ENCODE results near the gene FCGR1A. TPM values are rescaled to one million over a fixed set of nuclear protein-coding genes. Genes with fewer than 3 reads are reported as not detected.
A peak's percentile ranks its signal among the peaks of the same experiment; 100 is the strongest.
"Not testable (repeated sequence)": the region's sequence is repeated elsewhere in the genome, so short reads cannot be mapped to it uniquely, and the experiment has no call there.

FCGR1A gene
- polyA plus RNA-seq, 1 donor (not counting 4 experiments of a cell fraction or from before 2014, with no cell fraction given): not detected

GRCh38 chr1:149783868-149784267 is 1.4 kb downstream of the FCGR1A start:
- DNase-seq (ENCODE audit: low read depth, low spot score); H3K4me1 ChIP-seq (ENCODE audit: control insufficient read depth, extremely low read depth, insufficient read depth, low read length); H3K4me3 ChIP-seq (ENCODE audit: control insufficient read depth in 2 of 3, extremely low read depth in 1 of 3, insufficient read depth in 2 of 3, low read depth in 1 of 3, low read length in 3 of 3); H3K4me2 ChIP-seq (ENCODE audit: control insufficient read depth, extremely low read depth, insufficient read depth, low read depth, low read length); H4K20me1 ChIP-seq (ENCODE audit: control insufficient read depth, extremely low read depth, insufficient read depth, low read length); H2AFZ ChIP-seq (ENCODE audit: control insufficient read depth, low read length); H3K36me3 ChIP-seq (ENCODE audit: control insufficient read depth in 2 of 2, extremely low read depth in 1 of 2, insufficient read depth in 2 of 2, low read length in 2 of 2); H3K9me3 ChIP-seq (ENCODE audit: control insufficient read depth, low read depth, low read length); H3K9me1 ChIP-seq (ENCODE audit: control insufficient read depth, extremely low read depth, insufficient read depth, low read length); H3K27me3 ChIP-seq (ENCODE audit: control insufficient read depth, extremely low read depth, insufficient read depth, low read length); H3K9ac ChIP-seq (ENCODE audit: control insufficient read depth, extremely low read depth, insufficient read depth, low read length); H3K27ac ChIP-seq (ENCODE audit: control insufficient read depth, insufficient read depth, low read length); dilution Hi-C loops (cut with MboI; ENCODE audit: extremely low pct_ligation_motif_present, low sequenced_read_pairs); FAIRE-seq; H3K79me2 ChIP-seq (ENCODE audit: control insufficient read depth, insufficient read depth, low read length): not testable (repeated sequence)

- H3K4me2 ChIP-seq (ENCODE audit: control insufficient read depth, extremely low read depth, insufficient read depth, low read depth, low read length); H3K4me3 ChIP-seq (ENCODE audit: control insufficient read depth in 2 of 3, extremely low read depth in 1 of 3, insufficient read depth in 2 of 3, low read depth in 1 of 3, low read length in 3 of 3); H3K9ac ChIP-seq (ENCODE audit: control insufficient read depth, extremely low read depth, insufficient read depth, low read length); H3K27me3 ChIP-seq (ENCODE audit: control insufficient read depth, extremely low read depth, insufficient read depth, low read length); FAIRE-seq; H3K4me1 ChIP-seq (ENCODE audit: control insufficient read depth, extremely low read depth, insufficient read depth, low read length); H3K36me3 ChIP-seq (ENCODE audit: control insufficient read depth in 2 of 2, extremely low read depth in 1 of 2, insufficient read depth in 2 of 2, low read length in 2 of 2); dilution Hi-C loops (cut with MboI; ENCODE audit: extremely low pct_ligation_motif_present, low sequenced_read_pairs); H2AFZ ChIP-seq (ENCODE audit: control insufficient read depth, low read length); H4K20me1 ChIP-seq (ENCODE audit: control insufficient read depth, extremely low read depth, insufficient read depth, low read length); DNase-seq (ENCODE audit: low read depth, low spot score); H3K27ac ChIP-seq (ENCODE audit: control insufficient read depth, insufficient read depth, low read length); H3K9me3 ChIP-seq (ENCODE audit: control insufficient read depth, low read depth, low read length); H3K79me2 ChIP-seq (ENCODE audit: control insufficient read depth, insufficient read depth, low read length); H3K9me1 ChIP-seq (ENCODE audit: control insufficient read depth, extremely low read depth, insufficient read depth, low read length): not testable (repeated sequence)
These were observed 5.4 kb downstream of the FCGR1A start for GRCh38 chr1:149787688-149788451.

GRCh38 chr1:149792502-149792901 is 10.0 kb downstream of the FCGR1A start:
- H3K9me1 ChIP-seq (ENCODE audit: control insufficient read depth, extremely low read depth, insufficient read depth, low read length); H4K20me1 ChIP-seq (ENCODE audit: control insufficient read depth, extremely low read depth, insufficient read depth, low read length); H3K4me2 ChIP-seq (ENCODE audit: control insufficient read depth, extremely low read depth, insufficient read depth, low read depth, low read length); H3K27me3 ChIP-seq (ENCODE audit: control insufficient read depth, extremely low read depth, insufficient read depth, low read length); H2AFZ ChIP-seq (ENCODE audit: control insufficient read depth, low read length); H3K4me1 ChIP-seq (ENCODE audit: control insufficient read depth, extremely low read depth, insufficient read depth, low read length); H3K9ac ChIP-seq (ENCODE audit: control insufficient read depth, extremely low read depth, insufficient read depth, low read length); H3K9me3 ChIP-seq (ENCODE audit: control insufficient read depth, low read depth, low read length); FAIRE-seq; H3K36me3 ChIP-seq (ENCODE audit: control insufficient read depth in 2 of 2, extremely low read depth in 1 of 2, insufficient read depth in 2 of 2, low read length in 2 of 2); H3K79me2 ChIP-seq (ENCODE audit: control insufficient read depth, insufficient read depth, low read length); DNase-seq (ENCODE audit: low read depth, low spot score); dilution Hi-C loops (cut with MboI; ENCODE audit: extremely low pct_ligation_motif_present, low sequenced_read_pairs); H3K27ac ChIP-seq (ENCODE audit: control insufficient read depth, insufficient read depth, low read length): not testable (repeated sequence)
- H3K4me3 ChIP-seq (ENCODE audit: control insufficient read depth in 2 of 3, extremely low read depth in 1 of 3, insufficient read depth in 2 of 3, low read depth in 1 of 3, low read length in 3 of 3): peak overlapping the region in 1 of 3 experiments; percentile 44
- TF ChIP-seq CTCF (optimal IDR thresholded peaks at IDR 0.05 in 1 of 3, IDR thresholded peaks at IDR 0.05 in 1 of 3, conservative IDR thresholded peaks at IDR 0.05 in 1 of 3; ENCODE audit: extremely low read depth in 1 of 3, insufficient read depth in 2 of 3, low read length in 3 of 3): peak in 1 of 3 experiments; percentile 27
